ENCODE measurements around the gene LRP4. TPM values are rescaled to one million over a fixed set of nuclear protein-coding genes. Genes with fewer than 3 reads are reported as not detected.

The LRP4 gene
- total and polyA plus RNA-seq, 2 experiments from 2014 or later: 15.9 to 19.2 TPM

DNA sequence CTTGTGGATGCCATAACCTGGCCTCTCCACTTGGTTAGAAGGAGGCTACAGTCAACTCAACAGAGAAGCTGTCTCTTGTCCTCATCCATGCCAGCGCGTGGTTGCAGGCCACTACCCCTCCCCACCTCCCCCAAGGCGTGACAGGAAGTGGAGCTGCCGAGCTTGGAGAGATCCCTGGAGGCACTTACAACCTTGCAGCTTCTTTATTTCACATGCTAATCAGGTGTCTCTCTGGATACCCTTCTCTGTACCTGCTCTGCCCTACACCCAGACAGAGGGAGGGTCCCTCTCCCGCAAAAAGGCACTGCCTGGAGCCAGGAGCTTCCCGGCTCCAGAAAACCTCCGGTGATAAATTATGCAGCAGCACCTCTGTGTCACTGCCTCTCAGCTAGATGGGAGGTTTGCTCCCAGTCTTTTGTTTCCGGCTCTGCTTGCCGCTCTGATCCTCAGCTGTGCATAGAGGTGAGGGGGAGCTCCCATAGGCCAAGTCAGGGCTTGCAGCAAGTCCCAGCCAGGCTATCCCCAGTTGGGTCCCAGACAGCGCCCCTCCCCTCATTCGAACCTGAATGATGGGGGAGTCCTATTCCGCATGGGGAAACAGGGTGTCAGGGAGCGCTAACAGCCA is 5.7 kb downstream of the LRP4 start:
- H3K9me3 ChIP-seq (ENCODE audit: low read depth): no peaks in the 10 kb centered on the region
- peak overlapping the region; percentile 8 for H3K4me3 ChIP-seq
- H3K27me3 ChIP-seq: no peaks in the 10 kb centered on the region
- H3K4me1 ChIP-seq (ENCODE audit: low read depth): peaks cover 41% of the 10 kb centered on the region
- TF ChIP-seq, protein P1, sequence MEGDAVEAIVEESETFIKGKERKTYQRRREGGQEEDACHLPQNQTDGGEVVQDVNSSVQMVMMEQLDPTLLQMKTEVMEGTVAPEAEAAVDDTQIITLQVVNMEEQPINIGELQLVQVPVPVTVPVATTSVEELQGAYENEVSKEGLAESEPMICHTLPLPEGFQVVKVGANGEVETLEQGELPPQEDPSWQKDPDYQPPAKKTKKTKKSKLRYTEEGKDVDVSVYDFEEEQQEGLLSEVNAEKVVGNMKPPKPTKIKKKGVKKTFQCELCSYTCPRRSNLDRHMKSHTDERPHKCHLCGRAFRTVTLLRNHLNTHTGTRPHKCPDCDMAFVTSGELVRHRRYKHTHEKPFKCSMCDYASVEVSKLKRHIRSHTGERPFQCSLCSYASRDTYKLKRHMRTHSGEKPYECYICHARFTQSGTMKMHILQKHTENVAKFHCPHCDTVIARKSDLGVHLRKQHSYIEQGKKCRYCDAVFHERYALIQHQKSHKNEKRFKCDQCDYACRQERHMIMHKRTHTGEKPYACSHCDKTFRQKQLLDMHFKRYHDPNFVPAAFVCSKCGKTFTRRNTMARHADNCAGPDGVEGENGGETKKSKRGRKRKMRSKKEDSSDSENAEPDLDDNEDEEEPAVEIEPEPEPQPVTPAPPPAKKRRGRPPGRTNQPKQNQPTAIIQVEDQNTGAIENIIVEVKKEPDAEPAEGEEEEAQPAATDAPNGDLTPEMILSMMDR (IDR thresholded peaks at IDR 0.05; ENCODE audit: low read depth, low read length): no peak
- DNase-seq (ENCODE audit: low read depth in 1 of 2, low spot score in 1 of 2): peak in 1 of 2 donors; percentile 45
- H3K36me3 ChIP-seq: no peaks in the 10 kb centered on the region
- H3K27ac ChIP-seq: peak overlapping the region; percentile 82

DNA sequence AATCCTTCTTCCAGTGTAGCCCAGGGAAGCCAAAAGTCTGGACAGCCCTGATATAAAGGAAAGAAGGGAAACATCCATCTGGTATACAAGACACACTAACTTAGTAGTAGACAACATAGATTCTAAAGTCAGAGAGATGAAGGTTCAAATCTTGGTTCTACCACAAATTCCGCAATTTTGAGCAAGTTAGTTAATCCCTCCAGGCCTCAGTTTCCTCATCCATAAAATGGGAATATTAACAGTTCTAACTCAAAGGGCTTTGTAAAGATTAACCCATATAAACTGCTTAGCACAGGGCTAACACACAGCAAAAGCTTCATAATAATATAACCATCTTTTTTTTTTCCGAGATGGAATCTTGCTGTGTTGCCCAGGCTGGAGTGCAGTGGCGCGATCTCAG is 10.7 kb downstream of the LRP4 start:
- TF ChIP-seq, protein P1 (IDR thresholded peaks at IDR 0.05; ENCODE audit: low read depth, low read length): no peak
- Histone ChIP-seq H3K27me3 (no peaks in the 10 kb centered on the region), H3K27ac (peak overlapping the region; percentile 89), H3K4me1 (ENCODE audit: low read depth) (peaks cover 22% of the 10 kb centered on the region), H3K4me3 (no peak overlapping the region), H3K36me3 (no peaks in the 10 kb centered on the region), H3K9me3 (ENCODE audit: low read depth) (no peaks in the 10 kb centered on the region)
- no peak for DNase-seq (ENCODE audit: low read depth in 1 of 2, low spot score in 1 of 2)

DNA sequence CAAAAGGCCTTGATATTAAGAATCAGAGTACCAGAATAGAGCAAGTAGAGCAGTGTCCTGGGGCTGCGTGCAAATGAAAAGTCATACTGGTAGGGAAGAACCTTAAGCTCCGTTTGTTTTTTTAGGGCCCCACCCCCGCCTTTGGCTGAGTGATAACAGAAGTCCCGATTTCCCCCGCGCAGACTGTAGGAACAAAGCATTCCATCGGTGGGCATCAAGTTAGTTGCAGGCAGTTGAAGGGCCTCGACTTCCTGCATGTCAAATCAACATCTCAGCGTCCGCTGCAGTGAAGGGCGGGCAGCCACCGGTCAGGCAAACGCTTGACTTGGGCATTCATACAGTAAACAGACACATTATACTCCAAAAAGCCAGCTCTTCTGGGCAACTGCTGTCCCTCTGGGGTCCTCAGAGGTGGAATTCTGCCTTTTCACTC is 11.7 kb downstream of the LRP4 start:
- H3K9me3 ChIP-seq (ENCODE audit: low read depth): no peaks in the 10 kb centered on the region
- peaks cover 16% of the 10 kb centered on the region for H3K4me1 ChIP-seq (ENCODE audit: low read depth)
- H3K4me3 ChIP-seq: no peak overlapping the region
- no peaks in the 10 kb centered on the region for H3K27me3 ChIP-seq
- no peaks in the 10 kb centered on the region for H3K36me3 ChIP-seq
- H3K27ac ChIP-seq: peak overlapping the region; percentile 89
- DNase-seq (ENCODE audit: low read depth in 1 of 2, low spot score in 1 of 2): peak in 1 of 2 donors; percentile 85
- TF ChIP-seq, protein P1 (IDR thresholded peaks at IDR 0.05; ENCODE audit: low read depth, low read length): no peak

DNA sequence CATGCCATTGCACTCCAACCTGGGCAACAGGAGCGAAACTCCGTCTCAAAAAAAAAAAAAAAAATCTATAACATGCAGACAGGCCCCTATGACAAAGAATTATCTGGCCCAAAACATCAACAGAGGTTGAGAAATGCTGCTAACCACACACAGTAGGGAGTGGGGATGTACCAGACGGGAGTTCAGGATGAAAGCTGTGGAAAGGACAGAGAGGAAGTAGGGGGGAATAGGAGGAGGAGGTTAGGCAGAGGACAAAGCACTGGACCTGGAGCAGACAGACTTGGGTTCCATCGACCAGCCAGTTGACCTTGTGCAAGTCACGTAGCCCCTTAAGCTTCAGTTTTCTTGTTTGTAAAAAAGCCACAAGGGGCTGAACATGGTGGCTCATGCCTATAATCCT is 12.5 kb downstream of the LRP4 start:
- Histone ChIP-seq H3K4me3 (no peak overlapping the region), H3K9me3 (ENCODE audit: low read depth) (no peaks in the 10 kb centered on the region), H3K27ac (peak overlapping the region; percentile 89), H3K36me3 (no peaks in the 10 kb centered on the region), H3K27me3 (no peaks in the 10 kb centered on the region), H3K4me1 (ENCODE audit: low read depth) (peaks cover 16% of the 10 kb centered on the region)
- no peak for DNase-seq (ENCODE audit: low read depth in 1 of 2, low spot score in 1 of 2)
- TF ChIP-seq, protein P1 (IDR thresholded peaks at IDR 0.05; ENCODE audit: low read depth, low read length): no peak

DNA sequence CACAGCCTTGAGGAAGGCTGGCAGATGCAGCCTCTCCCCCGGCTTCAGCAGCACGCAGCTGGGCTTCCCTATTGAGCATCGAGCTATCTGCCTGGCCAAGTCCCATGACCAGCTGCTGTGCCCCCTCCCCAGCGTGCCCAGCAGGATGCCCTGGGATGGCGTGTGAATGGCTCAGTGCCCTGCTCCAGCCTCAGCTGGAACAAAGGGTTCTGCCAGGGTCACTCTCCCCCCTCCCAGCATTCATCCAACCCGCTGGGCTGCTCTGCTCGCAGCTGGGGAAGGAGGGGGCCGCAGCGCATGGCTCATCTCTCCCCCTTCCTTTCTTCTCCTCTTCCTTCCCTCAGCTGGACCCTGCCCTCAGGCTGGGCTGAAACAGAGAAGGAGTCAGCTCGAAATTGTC is 14.5 kb downstream of the LRP4 start:
- H3K4me1 ChIP-seq (ENCODE audit: low read depth): peaks cover 16% of the 10 kb centered on the region
- DNase-seq (ENCODE audit: low read depth in 1 of 2, low spot score in 1 of 2): no peak
- TF ChIP-seq, protein P1 (IDR thresholded peaks at IDR 0.05; ENCODE audit: low read depth, low read length): no peak
- no peaks in the 10 kb centered on the region for H3K27me3 ChIP-seq
- H3K36me3 ChIP-seq: no peaks in the 10 kb centered on the region
- H3K4me3 ChIP-seq: no peak overlapping the region
- H3K27ac ChIP-seq: no peak overlapping the region
- no peaks in the 10 kb centered on the region for H3K9me3 ChIP-seq (ENCODE audit: low read depth)
